Suppressor macrophage (primary cell): ENCODE results near the gene RGS3.
"Not testable (repeated sequence)": the region's sequence is repeated elsewhere in the genome, so short reads cannot be mapped to it uniquely, and the experiment has no call there.

Source experiments
- DNase-seq, 4 experiments: peaks; one replicate each; pipeline ENCODE4 v3.0.0-alpha.2; 2020 to 2022

RGS3 gene

DNA sequence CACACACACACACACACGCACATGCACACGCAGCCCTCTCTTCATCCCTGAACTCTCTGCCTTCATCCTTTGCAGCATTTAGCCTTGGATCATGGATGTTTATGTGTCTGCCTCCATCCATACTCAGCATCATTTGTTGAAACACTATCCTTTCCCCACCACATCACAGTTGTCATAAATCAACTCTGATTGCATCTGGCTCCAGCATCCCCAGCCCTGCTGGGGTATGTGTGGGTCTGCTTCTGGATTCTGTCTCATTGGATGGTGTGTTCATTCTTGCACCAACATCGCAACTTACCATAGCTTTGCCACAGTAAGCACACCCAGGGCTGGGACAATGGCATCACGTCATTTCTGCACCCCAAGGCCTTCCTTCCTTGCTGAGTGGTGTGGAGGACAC, 175.4 kb downstream of the RGS3 start:
- DNase-seq = no peak

DNA sequence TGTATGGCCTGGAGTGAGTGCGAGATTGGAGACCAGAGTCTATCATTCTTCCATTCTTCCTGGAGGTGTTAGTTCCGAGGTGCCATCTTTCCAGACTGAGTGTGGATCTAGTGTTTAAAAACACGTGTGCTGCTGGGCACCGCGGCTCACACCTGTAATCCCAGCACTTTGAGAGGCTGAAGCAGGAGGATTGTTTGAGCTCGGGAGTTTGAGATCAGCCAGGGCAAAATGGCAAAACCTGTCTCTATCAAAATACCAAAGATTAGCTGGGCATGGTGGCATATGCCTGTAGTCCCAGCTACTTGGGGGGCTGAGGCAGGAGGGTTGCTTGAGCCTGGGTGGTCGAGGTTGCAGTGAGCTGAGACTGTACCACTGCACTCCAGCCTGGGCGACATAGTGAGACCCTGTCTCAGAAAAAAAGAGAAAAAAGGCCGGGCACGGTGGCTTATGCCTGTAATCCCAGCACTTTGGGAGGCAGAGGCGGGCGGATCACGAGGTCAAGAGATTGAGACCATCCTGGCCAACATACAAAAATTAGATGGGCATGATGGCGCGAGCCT, 176.0 kb downstream of the RGS3 start:
- DNase-seq = not testable (repeated sequence)

DNA sequence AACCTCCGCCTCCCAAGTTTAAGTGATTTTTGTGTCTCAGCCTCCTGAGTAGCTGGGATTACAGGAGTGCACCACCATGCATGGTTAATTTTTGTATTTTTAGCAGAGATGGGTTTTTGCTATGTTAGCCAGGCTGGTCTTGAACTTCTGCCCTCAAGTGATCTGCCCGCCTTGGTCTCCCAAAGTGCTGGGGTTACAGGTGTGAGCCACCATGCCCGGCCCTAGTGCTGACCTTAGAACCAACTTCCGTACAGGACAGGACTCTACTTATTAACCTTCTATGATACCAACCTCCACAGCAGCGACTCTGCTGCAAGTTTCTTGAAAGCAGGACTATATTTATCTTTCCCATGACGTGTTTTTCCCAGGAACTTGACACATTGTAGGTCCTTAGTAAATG, 176.9 kb downstream of the RGS3 start:
- no peak for DNase-seq

DNA sequence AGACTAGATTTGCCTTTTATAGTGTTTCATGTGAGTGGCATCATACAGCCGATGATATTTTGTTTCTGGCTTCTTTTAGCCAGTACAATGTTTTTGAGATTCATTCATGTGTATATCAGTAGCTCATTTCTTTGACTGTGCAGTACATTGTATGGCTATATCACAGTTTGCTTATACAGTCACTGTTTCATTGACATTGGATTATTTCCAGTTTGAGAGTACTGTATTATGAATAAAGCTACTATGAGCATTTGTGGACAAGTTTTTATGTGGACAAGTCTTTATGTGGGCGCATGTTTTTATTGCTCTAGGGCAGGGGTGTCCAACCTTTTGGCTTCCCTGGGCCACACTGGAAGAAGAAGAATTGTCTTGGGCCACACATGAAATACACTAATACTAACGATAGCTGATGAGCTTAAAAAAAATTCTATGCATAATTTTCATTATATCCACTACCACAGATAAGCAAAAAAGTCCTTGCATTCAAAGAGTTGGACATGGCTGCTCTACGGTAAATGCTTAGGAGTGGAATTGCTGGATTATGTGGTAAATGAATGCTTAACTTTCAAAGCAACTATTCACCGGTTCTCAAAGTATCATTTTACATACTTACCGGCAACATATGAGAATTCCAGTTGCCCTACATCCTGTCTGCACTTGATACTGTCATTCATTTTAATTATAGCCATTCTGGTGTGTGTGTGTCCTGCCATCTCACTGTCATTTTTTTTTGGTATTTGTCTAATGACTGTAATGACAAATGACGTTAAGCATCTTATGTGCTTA, 177.8 kb downstream of the RGS3 start:
- no peak for DNase-seq

DNA sequence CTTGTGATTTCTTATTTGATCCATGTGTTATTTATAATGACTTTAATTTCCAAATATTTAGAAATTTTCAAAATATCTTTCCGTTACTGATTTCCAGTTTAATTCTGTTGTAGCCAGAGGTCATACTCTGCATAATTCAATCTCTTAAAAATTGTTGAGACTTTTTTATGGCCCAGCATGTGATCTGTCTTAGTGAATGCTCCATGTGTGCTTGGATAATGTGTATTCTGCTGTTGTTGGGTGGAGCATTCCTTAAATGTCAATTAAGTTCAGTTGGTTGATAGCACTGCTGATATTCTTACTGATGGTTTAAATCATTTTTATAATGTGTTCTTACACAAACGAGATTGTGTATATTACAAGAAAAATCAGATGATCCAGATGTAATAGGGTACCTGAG, 180.8 kb downstream of the RGS3 start:
- no peak for DNase-seq

DNA sequence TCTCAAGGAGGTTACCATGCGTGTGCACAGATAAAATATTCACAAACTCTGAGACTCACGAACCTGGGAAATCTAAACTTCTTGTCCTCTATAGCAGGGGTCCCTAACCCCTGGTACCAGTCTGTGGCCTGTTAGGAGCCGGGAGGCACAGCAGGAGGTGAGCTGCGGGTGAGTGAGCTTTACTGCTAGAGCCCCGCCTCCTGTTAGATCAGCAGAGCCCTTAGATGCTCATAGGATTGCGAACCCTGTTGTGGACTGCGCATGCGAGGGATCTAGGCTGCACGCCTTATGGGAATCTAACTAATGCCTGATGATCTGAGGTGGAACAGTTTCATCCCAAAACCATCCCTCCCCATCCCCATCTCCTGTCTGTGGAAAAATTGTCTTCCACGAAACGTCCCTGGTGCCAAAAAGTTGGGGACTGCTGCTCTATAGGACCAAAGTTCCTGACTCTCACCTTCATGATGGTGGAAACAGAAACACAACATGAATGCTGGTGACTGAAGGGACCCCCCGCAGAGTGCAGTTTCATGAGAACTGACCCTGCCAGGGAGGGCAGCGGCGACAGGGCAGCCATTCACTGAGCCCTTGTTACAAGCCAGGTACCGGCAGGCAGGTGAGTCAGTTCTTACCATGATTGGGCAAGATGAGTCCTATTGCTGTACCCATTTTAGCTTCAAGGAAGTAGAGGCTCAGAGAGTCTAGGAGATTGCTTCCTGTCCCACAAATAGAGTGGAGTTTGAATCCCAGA, 181.9 kb downstream of the RGS3 start:
- DNase-seq = no peak

DNA sequence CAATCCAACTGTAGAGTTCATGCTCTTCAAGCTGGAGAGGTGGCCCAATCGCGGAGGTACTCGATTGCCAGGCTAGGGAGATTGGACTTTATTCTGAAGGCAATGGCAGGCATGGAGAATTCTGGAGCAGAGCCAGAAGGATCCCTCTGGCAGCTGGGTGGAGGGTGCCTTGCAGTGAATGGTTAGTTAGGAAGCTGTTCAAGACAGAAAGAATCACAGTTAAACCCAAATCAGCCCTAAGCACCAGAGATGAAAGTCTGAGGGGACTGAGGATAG, 182.4 kb downstream of the RGS3 start:
- DNase-seq = no peak

DNA sequence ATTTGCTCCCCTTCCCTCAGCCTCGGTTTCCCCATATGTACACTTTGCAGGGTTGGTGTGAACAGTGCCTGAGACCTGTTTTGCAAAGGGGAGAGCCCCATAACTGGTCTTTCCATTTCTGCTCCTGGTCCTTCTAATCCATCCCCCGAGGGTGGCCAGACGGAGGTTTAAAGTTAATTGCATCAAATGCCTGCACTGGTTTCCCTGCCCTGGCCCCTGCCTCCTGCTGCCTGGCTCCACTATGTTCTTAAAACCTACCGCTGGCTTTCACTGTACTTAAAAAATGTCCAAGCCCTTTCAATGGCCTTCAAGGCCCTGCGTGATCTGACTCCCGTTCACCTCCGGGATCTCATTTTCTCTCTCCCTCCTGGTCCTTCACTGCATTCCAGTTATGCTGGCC, 183.0 kb downstream of the RGS3 start:
- DNase-seq = no peak
